HepG2 (cell line): ENCODE data around the gene RAB40A. TPM values are rescaled to one million over a fixed set of nuclear protein-coding genes. Genes with fewer than 3 reads are reported as not detected.

Experiments used
- ATAC-seq: fragments of 200-7000 bp; cut with Tn5 transposase; 3 replicates; pipeline ENCODE4 v1.9.1; 2020; ENCODE audit warnings: mild to moderate bottlenecking, moderate library complexity
- BruUV-seq: library from RNA; stranded (reverse); fragments of 400-500 nt; replicated peaks from 2 replicates; lab custom pipeline; 2021; lab: Mats Ljungman, UMichigan
- CTCF ChIA-PET: fragments of 300-600 bp; formaldehyde crosslinking; extraction: SDS; loops from one replicate; lab custom pipeline; 2021; ENCODE audit warnings: low total read pairs, inconsistent platforms, low intra/inter-chr PET ratio; lab: Yijun Ruan, JAX
- POLR2A ChIA-PET: fragments of 350-600 bp; sonication (Branson Sonifier 250); formaldehyde crosslinking; loops from one replicate; lab custom pipeline; 2020; ENCODE audit warnings: antibody characterized with exemption, inconsistent platforms; lab: Yijun Ruan, JAX
- DNase-seq: peaks from one replicate; pipeline ENCODE4 v3.0.0-alpha.2; 2015; ENCODE audit warnings: low spot score
- FAIRE-seq: peaks from 3 replicates; lab custom pipeline; 2011; peaks lifted over from hg19 to GRCh38; lab: Jason Lieb, UNC
- H2AFZ ChIP-seq: one replicate; pipeline ENCODE4 v1.6.1; 2011; ENCODE audit warnings: low read length, inconsistent platforms
- H3K27ac ChIP-seq: fragments of 300-600 bp; 3 replicates; pipeline ENCODE4 v1.8.0; 2011; ENCODE audit warnings: mixed run types, mild to moderate bottlenecking, mixed read lengths, low read length, inconsistent platforms; ENCODE audit not compliant: insufficient read depth; ENCODE audit errors: extremely low read length
- H3K27me3 ChIP-seq, 2 experiments: fragments of 200-600 bp in 1 of 2; 2 replicates in 1 of 2; 3 replicates in 1 of 2; pipeline versions ENCODE4 v1.6.0 to v1.8.0; 2011; ENCODE audit warnings: low read length in 2 of 2, mild to moderate bottlenecking in 2 of 2, moderate library complexity in 2 of 2, inconsistent platforms in 1 of 2; ENCODE audit not compliant: insufficient read depth in 2 of 2, control insufficient read depth in 1 of 2
- H3K36me3 ChIP-seq, 2 experiments: fragments of 200-600 bp in 1 of 2; replicated peaks in 1 of 2; 2 replicates in 1 of 2; 3 replicates in 1 of 2; pipeline versions ENCODE4 v1.5.1 to v1.8.0; 2011; ENCODE audit warnings: low read length in 2 of 2, inconsistent platforms in 1 of 2; ENCODE audit not compliant: insufficient read depth in 2 of 2, control insufficient read depth in 1 of 2
- H3K4me1 ChIP-seq: 2 replicates; pipeline ENCODE4 v1.5.1; 2012; ENCODE audit warnings: low read length, inconsistent platforms; ENCODE audit not compliant: insufficient read depth
- H3K4me2 ChIP-seq: 2 replicates; pipeline ENCODE4 v1.6.0; 2011; ENCODE audit warnings: low read depth, low read length, inconsistent platforms
- H3K4me3 ChIP-seq, 3 experiments: fragments of 200-600 bp in 1 of 3; sonication (generic), shearing (Covaris generic) in 1 of 3; replicated peaks in 1 of 3; 2 replicates each; pipeline ENCODE4 v1.5.1; 2011 to 2016; ENCODE audit warnings: low read length in 3 of 3, inconsistent platforms in 2 of 3, low read depth in 2 of 3, mild to moderate bottlenecking in 2 of 3, control low read depth in 1 of 3, mixed read lengths in 1 of 3; ENCODE audit not compliant: insufficient read depth in 1 of 3
- H3K79me2 ChIP-seq: one replicate; pipeline ENCODE4 v1.6.1; 2011; ENCODE audit warnings: low read length, inconsistent platforms; ENCODE audit not compliant: insufficient read depth
- H3K9ac ChIP-seq: 2 replicates; pipeline ENCODE4 v1.6.0; 2011; ENCODE audit warnings: mild to moderate bottlenecking, low read depth, low read length, inconsistent platforms; ENCODE audit not compliant: insufficient read depth
- H3K9me3 ChIP-seq: 2 replicates; pipeline ENCODE4 v1.5.1; 2012; ENCODE audit warnings: mild to moderate bottlenecking, low read length
- H4K20me1 ChIP-seq: 2 replicates; pipeline ENCODE4 v1.6.0; 2011; ENCODE audit warnings: inconsistent platforms, mild to moderate bottlenecking, low read length, moderate library complexity; ENCODE audit not compliant: insufficient read depth
- PAWR ChIP-seq: sonication (generic); formaldehyde crosslinking; IDR thresholded peaks from 2 replicates; pipeline ENCODE4 v1.4.0; 2020; ENCODE audit warnings: missing genetic modification reagents, mild to moderate bottlenecking, borderline replicate concordance
- ZNF652 ChIP-seq: IDR thresholded peaks from 2 replicates; pipeline ENCODE4 v1.6.1; 2016; ENCODE audit warnings: low read depth, borderline replicate concordance
- WGBS: methylation state at CpG from one replicate; pipeline ENCODE4 v1.1.6; 2017; ENCODE audit warnings: low lambda C conversion rate; 5-methylcytosine and 5-hydroxymethylcytosine counted together
- in situ Hi-C: cut with HindIII; loops from 2 replicates; pipeline ENCODE4 v1.10.0; 2017; ENCODE audit warnings: low pct_unique_long_range_greater_than_20kb; ENCODE audit not compliant: extremely low pct_ligation_motif_present
- intact Hi-C: fragments of 100-400 bp; cut with micrococcal nuclease; formaldehyde crosslinking; loops from one replicate; pipeline ENCODE4 v1.10.0; 2022; ENCODE audit not compliant: unreplicated experiment
- polyA plus RNA-seq, 8 experiments: library from polyadenylated mRNA; depleted of rRNA in 3 of 8; stranded (reverse) in 7 of 8; unstranded in 1 of 8; fragments of >200 nt; fragmentation: Illumina TruSeq in 4 of 8; extraction: Trizol in 4 of 8; gene quantifications; 2 replicates each; pipeline versions ENCODE4 v1.2.1 to v1.2.3, GENCODE V29; 2011 to 2016; ENCODE audit warnings: low read depth in 4 of 8, missing spikeins in 1 of 8, mixed read lengths in 1 of 8; ENCODE audit not compliant: insufficient read depth in 1 of 8
- total RNA-seq, 5 experiments: library from RNA; depleted of rRNA; stranded (reverse); fragments of >200 nt; fragmentation: Illumina TruSeq; extraction: Trizol; gene quantifications; 2 replicates each; pipeline ENCODE4 v1.2.3, GENCODE V29; 2016; ENCODE audit warnings: low read depth in 1 of 5
- TF ChIP-seq, protein P1 (sequence below): sonication (generic); formaldehyde crosslinking; IDR thresholded peaks from 2 replicates; pipeline ENCODE4 v1.5.0; 2020; ENCODE audit warnings: missing genetic modification reagents
- TF ChIP-seq, protein P2 (sequence below): sonication (generic); formaldehyde crosslinking; conservative IDR thresholded peaks from 2 replicates; pipeline ENCODE4 v1.4.0; 2020; ENCODE audit warnings: mild to moderate bottlenecking, missing genetic modification reagents, moderate library complexity

The RAB40A gene
- total and polyA plus RNA-seq, 2 of the 13 experiments (the other 11 are each of a cell fraction or from before 2014, with no cell fraction given), result 0.11 TPM; not detected in 1

DNA sequence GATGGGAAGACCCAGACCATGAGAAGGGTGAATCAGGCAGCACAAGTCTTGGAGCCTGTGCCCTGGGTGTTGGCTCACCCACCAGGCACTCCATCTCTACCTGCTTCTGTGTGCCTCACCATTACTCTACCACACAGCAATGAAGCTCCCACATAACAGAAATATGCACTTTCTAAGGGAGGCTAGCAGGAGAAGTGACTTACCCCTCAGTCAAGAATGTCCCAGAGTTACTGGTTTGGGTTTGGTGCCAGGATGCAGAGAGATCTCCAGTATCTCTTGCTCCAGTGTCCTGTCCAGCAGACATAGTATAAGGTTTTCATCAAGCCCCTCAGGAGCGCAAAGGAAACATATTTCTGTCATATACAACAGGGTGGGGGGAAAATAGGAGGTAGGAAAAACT is 11.3 kb upstream of the RAB40A start:
- no peak for TF ChIP-seq ZNF652 (CRISPR knock-in tag)
- H3K36me3 ChIP-seq, result no peaks in the 10 kb centered on the region
- no peaks in the 10 kb centered on the region for H3K27me3 ChIP-seq
- no peak overlapping the region for H3K9ac ChIP-seq
- 0% methylated on average over 1 of the region's 1 CpG for WGBS
- ChIA-PET POLR2A (no interaction called here), CTCF (no interaction called here)
- no peaks in the 10 kb centered on the region for H4K20me1 ChIP-seq
- DNase-seq, result no peak
- BruUV-seq, result no TSS peak
- no peaks in the 10 kb centered on the region for H3K79me2 ChIP-seq
- intact Hi-C loops, result loop anchor here (5.0 kb wide), 1 partner anchor 157 kb away; the partner anchor contains the start of gene MORF4L2
- FAIRE-seq, result no peak
- no peak for ATAC-seq
- no peak overlapping the region for H3K4me2 ChIP-seq
- H3K4me1 ChIP-seq, result no peaks in the 10 kb centered on the region
- in situ Hi-C loops, result loop anchor here (25.0 kb wide), 2 partner anchors 282 to 582 kb away; partner anchors contain the start of gene ZCCHC18
- no peak overlapping the region for H2AFZ ChIP-seq
- no peak overlapping the region for H3K4me3 ChIP-seq
- no peak overlapping the region for H3K27ac ChIP-seq
- no peaks in the 10 kb centered on the region for H3K9me3 ChIP-seq

DNA sequence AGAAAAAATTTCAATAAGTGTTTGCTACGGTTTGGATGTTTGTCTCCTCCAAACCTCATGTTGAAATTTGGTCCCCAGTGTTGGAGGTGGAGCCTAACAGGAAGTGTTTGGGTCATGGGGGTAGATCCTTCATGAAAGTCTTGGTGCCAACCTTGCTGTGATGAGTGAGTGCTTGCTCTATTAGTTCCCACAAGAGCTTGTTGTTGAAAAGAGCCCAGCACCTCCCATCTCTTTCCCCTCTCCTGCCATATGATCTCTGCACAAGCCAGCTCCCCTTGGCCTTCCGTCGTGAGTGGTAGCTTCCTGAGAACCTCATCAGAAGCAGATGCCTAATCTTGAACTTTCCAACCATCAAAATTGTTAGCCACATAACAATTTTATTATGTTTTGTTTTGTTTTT is 10.3 kb upstream of the RAB40A start:
- H3K9ac ChIP-seq, result no peak overlapping the region
- no peak for ATAC-seq
- WGBS, result 14% methylated on average over 3 of the region's 3 CpGs
- ChIA-PET POLR2A (no interaction called here), CTCF (no interaction called here)
- no peak overlapping the region for H3K4me3 ChIP-seq
- TF ChIP-seq, protein P1, sequence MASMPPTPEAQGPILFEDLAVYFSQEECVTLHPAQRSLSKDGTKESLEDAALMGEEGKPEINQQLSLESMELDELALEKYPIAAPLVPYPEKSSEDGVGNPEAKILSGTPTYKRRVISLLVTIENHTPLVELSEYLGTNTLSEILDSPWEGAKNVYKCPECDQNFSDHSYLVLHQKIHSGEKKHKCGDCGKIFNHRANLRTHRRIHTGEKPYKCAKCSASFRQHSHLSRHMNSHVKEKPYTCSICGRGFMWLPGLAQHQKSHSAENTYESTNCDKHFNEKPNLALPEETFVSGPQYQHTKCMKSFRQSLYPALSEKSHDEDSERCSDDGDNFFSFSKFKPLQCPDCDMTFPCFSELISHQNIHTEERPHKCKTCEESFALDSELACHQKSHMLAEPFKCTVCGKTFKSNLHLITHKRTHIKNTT (CRISPR knock-in tag), result no peak
- TF ChIP-seq PAWR (CRISPR knock-in tag), result no peak
- TF ChIP-seq, protein P2, sequence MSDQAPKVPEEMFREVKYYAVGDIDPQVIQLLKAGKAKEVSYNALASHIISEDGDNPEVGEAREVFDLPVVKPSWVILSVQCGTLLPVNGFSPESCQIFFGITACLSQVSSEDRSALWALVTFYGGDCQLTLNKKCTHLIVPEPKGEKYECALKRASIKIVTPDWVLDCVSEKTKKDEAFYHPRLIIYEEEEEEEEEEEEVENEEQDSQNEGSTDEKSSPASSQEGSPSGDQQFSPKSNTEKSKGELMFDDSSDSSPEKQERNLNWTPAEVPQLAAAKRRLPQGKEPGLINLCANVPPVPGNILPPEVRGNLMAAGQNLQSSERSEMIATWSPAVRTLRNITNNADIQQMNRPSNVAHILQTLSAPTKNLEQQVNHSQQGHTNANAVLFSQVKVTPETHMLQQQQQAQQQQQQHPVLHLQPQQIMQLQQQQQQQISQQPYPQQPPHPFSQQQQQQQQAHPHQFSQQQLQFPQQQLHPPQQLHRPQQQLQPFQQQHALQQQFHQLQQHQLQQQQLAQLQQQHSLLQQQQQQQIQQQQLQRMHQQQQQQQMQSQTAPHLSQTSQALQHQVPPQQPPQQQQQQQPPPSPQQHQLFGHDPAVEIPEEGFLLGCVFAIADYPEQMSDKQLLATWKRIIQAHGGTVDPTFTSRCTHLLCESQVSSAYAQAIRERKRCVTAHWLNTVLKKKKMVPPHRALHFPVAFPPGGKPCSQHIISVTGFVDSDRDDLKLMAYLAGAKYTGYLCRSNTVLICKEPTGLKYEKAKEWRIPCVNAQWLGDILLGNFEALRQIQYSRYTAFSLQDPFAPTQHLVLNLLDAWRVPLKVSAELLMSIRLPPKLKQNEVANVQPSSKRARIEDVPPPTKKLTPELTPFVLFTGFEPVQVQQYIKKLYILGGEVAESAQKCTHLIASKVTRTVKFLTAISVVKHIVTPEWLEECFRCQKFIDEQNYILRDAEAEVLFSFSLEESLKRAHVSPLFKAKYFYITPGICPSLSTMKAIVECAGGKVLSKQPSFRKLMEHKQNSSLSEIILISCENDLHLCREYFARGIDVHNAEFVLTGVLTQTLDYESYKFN (CRISPR knock-in tag), result no peak
- H3K4me2 ChIP-seq, result no peak overlapping the region
- no peaks in the 10 kb centered on the region for H3K27me3 ChIP-seq
- no peaks in the 10 kb centered on the region for H3K4me1 ChIP-seq
- H3K36me3 ChIP-seq, result no peaks in the 10 kb centered on the region
- H3K27ac ChIP-seq, result no peak overlapping the region
- FAIRE-seq, result no peak
- no peak for DNase-seq
- no peak overlapping the region for H2AFZ ChIP-seq
- in situ Hi-C loops (loop anchor here (25.0 kb wide), 2 partner anchors 283 to 583 kb away; partner anchors contain the start of gene ZCCHC18), intact Hi-C loops (no loop called here)
- no TSS peak for BruUV-seq
- no peaks in the 10 kb centered on the region for H4K20me1 ChIP-seq
- H3K9me3 ChIP-seq, result no peaks in the 10 kb centered on the region
- no peaks in the 10 kb centered on the region for H3K79me2 ChIP-seq
